Stimulated activated naive CD8-positive, alpha-beta T cell treated with anti-CD3 and anti-CD28 coated beads, Interleukin-15, amount 100 ng/mL, for 72 hours (primary cell): ENCODE results near the gene GRWD1.
"Not testable (repeated sequence)": the region's sequence is repeated elsewhere in the genome, so short reads cannot be mapped to it uniquely, and the experiment has no call there.

Experiments
- ATAC-seq: fragments of 150-1000 bp; cut with Tn5 transposase; 2 replicates; pipeline ENCODE4 v1.10.0; 2021; ENCODE audit warnings: mild to moderate bottlenecking, moderate library complexity
- DNase-seq, 2 donors: peaks; one replicate each; pipeline ENCODE4 v3.0.0; 2021 to 2022
- H3K27ac Mint-ChIP-seq, 2 donors: one replicate each; pipeline ENCODE4 v1.8.0; 2022; ENCODE audit warnings: mild to moderate bottlenecking in 2 of 2, mixed read lengths in 2 of 2, moderate library complexity in 2 of 2
- H3K27me3 Mint-ChIP-seq: one replicate; pipeline ENCODE4 v1.8.0; 2022; ENCODE audit warnings: mixed read lengths
- H3K4me1 Mint-ChIP-seq: one replicate; pipeline ENCODE4 v1.8.0; 2022; ENCODE audit warnings: mild to moderate bottlenecking, mixed read lengths
- H3K4me3 Mint-ChIP-seq, 2 donors: one replicate each; pipeline ENCODE4 v1.8.0; 2022; ENCODE audit warnings: mild to moderate bottlenecking in 2 of 2, mixed read lengths in 2 of 2, moderate library complexity in 1 of 2
- H3K9me3 Mint-ChIP-seq, 2 donors: one replicate each; pipeline ENCODE4 v1.8.0; 2022; ENCODE audit warnings: mixed read lengths in 2 of 2

Gene GRWD1

DNA sequence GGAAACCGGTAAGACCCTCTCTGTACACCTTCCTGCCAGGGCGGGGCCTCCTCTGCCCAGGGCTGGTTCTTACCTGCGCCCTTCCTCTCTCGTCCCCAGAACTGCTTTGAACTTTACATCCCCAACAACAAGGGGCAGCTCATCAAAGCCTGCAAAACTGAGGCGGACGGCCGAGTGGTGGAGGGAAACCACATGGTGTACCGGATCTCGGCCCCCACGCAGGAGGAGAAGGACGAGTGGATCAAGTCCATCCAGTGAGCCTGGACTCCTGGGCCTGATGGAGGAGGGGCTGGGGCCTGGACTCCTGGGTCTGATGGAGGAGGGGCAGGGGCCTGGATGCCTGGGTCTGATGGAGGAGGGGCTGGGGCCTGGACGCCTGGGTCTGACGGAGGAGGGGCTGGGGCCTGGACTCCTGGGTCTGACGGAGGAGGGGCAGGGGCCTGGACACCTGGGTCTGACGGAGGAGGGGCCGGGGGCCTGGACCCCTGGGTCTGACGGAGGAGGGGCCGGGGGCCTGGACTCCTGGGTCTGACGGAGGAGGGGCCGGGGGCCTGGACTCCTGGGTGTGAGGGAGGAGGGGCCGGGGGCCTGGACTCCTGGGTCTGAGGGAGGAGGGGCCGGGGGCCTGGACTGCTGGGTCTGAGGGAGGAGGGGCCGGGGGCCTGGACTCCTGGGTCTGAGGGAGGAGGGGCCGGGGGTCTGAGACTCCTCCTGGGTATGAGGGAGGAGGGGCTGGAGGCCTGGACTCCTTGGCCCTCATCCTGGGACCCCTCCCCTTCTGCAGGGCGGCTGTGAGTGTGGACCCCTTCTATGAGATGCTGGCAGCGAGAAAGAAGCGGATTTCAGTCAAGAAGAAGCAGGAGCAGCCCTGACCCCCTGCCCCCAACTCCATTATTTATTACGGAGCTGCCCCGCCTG, 32.8 kb downstream of the GRWD1 start:
- H3K4me1 Mint-ChIP-seq = peaks cover 46% of the 10 kb centered on the region
- DNase-seq = no peak
- no peak for ATAC-seq
- H3K9me3 Mint-ChIP-seq = no peaks in the 10 kb centered on the region
- no peak overlapping the region for H3K27ac Mint-ChIP-seq
- no peaks in the 10 kb centered on the region for H3K27me3 Mint-ChIP-seq
- no peak overlapping the region for H3K4me3 Mint-ChIP-seq

DNA sequence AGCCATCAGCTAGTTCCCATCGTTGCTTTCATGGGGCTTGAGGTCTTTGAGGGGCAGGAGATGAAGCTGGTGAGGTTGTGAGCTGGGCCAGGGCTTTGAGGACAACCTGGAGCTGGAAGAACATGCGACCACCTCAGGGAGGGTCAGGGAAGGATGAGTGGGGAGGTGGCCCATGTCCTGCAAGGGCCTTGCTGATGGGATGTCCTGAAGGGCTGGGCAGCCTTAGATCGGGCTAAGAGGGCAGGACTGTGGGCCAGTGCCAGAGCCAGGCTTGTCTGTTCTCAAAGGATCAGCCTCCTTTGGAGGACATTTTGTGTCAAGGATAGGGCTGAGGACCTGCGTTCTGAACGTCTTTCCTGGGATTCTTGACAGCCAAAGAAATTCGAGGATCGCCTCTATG, 33.9 kb downstream of the GRWD1 start:
- no peaks in the 10 kb centered on the region for H3K9me3 Mint-ChIP-seq
- no peaks in the 10 kb centered on the region for H3K27me3 Mint-ChIP-seq
- no peak for ATAC-seq
- DNase-seq = no peak
- peak overlapping the region in 1 of 2 donors; percentile 48 for H3K27ac Mint-ChIP-seq
- peaks cover 40% of the 10 kb centered on the region for H3K4me1 Mint-ChIP-seq
- peak overlapping the region; percentile 82 to 94 for H3K4me3 Mint-ChIP-seq

DNA sequence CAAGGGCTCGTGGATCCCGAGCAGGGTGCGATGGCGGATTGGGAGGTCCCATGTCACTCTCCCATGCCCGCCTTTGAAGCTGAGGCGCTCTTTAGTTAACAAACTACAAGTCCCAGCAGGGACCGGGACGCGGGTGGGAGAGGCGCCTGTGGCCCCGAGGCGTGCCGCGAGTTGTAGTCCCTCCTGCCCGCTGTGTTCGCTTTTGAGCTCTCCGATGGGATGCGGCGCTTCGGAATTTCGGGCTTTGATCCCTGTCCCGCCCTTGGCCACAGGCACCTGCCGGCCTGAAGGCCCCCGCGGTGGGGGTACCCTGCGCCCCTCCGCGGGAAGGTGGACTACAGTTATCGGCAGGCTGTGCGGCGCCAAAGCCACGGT, 34.4 kb downstream of the GRWD1 start:
- peak overlapping the region; percentile 82 to 94 for H3K4me3 Mint-ChIP-seq
- ATAC-seq = peak; percentile 18
- H3K4me1 Mint-ChIP-seq = peaks cover 39% of the 10 kb centered on the region
- H3K9me3 Mint-ChIP-seq = no peaks in the 10 kb centered on the region
- no peak for DNase-seq
- peak overlapping the region; percentile 48 to 94 for H3K27ac Mint-ChIP-seq
- H3K27me3 Mint-ChIP-seq = no peaks in the 10 kb centered on the region

DNA sequence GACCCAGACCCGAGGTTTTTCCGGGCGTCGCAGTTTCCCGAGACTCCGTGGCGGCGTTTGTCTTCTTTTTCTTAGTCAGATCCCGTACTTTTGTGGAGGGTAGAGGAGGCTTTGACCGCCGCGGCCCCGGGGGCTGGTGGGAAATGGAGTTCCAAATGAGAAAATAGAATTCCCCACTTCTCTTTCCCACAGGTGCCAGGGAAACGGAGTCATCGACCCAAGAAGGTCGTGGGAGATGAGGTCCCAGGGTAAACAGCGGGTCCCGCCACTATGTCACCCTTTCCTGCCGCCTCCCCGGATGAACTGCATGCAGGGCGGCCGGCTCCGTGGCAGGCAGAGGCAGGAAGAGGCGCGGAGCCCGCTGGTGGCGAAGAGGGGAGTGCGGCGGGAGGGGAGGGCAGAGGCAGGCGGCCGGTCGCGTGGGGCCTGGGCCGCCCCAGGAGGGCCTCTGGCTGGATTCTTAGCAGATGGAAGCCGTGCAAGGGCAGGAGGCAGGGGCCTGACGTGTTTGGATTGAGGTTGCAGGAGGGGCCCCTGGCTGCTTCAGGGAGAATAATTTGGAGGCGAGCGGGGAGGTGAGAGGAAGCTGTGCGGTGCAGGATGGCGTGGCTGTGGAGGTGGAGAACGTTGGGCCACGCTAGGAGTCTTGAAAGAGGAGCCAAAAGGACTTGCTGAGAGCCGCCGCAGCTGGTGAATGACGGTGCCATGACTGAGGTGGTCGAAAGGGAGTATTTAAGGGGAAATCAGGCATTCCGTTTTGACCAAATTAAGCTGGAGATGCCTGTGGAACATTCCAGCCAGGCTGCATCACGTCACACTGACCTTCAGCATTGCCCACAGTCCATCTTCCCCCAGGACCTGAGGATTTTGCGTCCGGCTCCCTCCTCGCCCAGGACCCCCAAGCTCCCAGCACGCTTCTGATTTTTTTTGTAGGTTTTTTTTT, 35.0 kb downstream of the GRWD1 start:
- DNase-seq (peak; percentile 58 to 59), ATAC-seq (peak; percentile 78)
- Mint-ChIP-seq H3K27me3 (no peaks in the 10 kb centered on the region), H3K4me3 (peak overlapping the region; percentile 82 to 94), H3K4me1 (peaks cover 32% of the 10 kb centered on the region), H3K27ac (peak overlapping the region; percentile 94 to 97), H3K9me3 (no peaks in the 10 kb centered on the region)

DNA sequence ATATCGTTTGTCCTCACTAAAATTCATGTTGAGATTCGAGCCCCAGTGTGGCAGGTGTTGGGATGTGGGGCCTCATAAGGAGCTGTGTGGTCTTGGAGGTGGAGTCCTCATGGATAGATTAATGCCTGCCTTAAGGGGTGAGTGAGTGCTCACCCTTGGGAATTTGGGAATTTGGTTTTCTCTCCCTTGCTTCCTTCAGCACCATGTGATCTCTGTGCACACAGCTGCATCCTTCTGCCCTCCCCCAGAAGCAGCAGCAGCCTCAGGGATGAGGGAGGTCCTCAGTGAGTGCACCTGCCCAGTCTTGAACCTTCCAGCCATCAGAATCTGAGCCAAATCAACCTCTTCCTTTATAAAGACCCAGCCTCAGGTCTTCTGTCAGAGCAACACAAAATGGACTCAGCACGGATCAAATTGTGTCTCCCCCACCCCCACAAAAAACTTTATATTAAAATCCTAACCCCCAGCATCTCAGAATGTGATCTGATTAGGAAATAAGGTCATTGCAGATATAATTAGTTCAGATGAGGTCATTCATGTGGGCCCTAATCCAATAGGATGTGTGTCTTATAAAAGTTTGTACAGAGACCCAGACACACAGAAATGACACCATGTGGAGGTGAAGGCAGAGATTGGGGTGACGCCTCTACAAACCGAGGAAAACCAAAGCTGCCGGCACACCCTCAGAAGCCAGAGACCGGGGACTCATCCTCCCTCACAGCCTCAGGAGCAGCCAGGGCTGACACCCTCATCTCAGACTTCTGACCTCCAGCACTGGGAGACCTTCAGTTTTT, 36.3 kb downstream of the GRWD1 start:
- Mint-ChIP-seq H3K4me1 (peaks cover 30% of the 10 kb centered on the region), H3K27ac (no peak overlapping the region), H3K27me3 (no peaks in the 10 kb centered on the region), H3K9me3 (no peaks in the 10 kb centered on the region), H3K4me3 (peak overlapping the region; percentile 82 to 94)
- DNase-seq (no peak), ATAC-seq (no peak)

DNA sequence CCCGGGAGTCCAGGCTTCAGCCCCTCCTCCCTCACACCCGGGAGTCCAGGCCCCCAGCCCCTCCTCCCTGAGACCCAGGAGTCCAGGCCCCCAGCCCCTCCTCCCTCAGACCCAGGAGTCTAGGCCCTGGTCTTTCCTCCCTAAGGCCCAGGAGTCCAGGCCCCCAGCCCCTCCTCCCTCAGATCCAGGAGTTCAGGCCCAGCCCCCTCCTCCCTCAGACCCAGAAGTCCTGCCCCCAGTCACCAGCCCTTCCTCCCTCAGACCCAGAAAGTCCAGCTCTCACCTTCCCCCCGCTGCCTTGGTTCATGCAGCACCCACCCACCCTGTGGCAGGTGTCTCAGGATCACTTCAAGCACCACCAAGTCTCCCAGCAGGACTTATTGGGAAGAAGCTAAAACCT, 37.5 kb downstream of the GRWD1 start:
- Mint-ChIP-seq H3K27ac (peak overlapping the region in 1 of 2 donors; percentile 37), H3K4me1 (peaks cover 30% of the 10 kb centered on the region)
- no peak for ATAC-seq

DNA sequence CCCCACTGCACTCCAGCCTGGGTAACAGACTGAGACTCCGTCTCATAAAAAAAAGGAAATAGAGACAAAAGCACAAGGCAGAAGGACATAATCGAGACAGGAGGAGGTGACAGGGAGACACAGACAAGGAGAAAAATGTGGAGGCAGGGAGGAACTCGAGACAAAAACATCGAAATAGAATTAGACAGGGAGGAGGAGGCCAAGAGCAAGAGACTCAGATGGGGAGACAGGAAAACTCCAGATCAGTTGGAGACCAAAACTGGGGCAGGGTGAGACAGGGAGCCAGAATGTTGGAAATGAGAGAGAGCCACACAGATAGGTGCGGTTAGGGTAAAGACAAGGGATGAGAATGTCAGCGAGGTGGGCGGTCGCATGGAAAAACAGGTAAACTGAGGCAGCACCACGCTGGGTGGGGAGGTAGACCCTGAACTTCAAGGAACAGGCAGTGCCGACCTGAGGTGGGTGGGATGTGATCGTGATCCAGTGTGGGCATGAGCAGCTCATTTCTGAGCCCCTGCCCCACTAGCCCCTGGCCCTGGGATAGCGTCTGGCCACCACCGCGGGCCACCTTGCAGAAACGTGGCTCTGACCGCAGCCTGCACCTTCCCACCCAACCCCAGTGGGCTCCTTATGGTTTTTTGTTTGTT, 38.6 kb downstream of the GRWD1 start:
- Mint-ChIP-seq H3K27me3 (no peaks in the 10 kb centered on the region), H3K27ac (peak overlapping the region; percentile 5 to 22), H3K9me3 (no peaks in the 10 kb centered on the region), H3K4me3 (no peak overlapping the region), H3K4me1 (peaks cover 30% of the 10 kb centered on the region)
- ATAC-seq (no peak), DNase-seq (no peak)

More for the DNA sequence above, 37.5 kb downstream of the GRWD1 start:
- no peaks in the 10 kb centered on the region for H3K27me3 Mint-ChIP-seq
- DNase-seq = no peak
- H3K4me3 Mint-ChIP-seq = no peak overlapping the region
- H3K9me3 Mint-ChIP-seq = no peaks in the 10 kb centered on the region

DNA sequence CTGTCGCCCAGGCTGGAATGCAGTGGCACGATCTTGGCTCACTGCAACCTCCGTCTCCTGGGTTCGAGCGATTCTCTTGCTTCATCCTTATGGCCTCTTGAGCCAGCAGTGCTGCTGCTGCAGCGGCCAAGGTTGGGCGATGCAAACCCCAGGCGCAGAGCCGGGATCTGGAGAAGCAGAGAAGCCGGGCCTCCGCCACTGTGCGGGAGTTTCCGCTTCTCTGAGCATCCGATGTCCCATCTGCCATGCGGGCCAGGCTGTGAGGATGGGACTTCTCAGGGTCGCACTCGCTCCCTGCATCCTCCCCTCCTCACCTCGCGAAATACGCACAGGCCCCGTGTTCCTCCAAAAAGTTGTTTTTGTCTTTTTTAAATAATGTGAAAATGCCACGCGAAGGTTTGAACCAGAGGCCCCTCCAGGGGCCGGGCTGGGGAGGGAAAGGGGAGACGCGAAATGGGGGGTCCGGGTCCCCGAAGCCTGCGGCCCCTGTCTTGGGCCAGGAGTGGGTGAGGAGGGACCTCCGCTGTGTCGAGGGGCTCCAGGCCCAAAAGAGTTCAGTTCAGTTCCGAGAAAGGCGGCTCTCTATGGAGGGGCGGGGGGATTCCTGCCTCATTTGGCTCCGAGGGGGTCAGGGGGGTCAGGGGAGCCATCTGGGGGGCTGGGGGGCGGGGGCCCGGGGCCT, 39.3 kb downstream of the GRWD1 start:
- Mint-ChIP-seq H3K9me3 (no peaks in the 10 kb centered on the region), H3K27me3 (peaks cover under 1% of the 10 kb centered on the region), H3K4me1 (peaks cover 29% of the 10 kb centered on the region), H3K27ac (no peak overlapping the region), H3K4me3 (no peak overlapping the region)
- no peak for ATAC-seq
- no peak for DNase-seq

DNA sequence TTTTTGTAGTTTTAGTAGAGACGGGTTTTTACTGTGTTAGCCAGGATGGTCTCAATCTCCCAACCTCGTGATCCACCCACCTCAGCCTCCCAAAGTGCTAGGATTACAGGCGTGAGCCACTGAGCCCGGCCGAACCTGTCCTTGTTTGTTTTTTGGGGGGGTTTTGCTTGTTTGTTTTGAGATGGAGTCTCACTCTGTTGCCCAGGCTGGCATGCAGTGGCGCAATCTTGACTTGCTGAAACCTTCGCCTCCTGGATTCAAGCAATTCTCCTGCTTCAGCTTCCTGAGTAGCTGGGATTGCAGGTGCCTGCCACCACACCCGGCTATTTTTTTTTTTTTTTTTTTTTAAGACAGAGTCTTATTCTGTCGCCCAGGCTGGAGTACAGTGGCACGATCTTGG, 40.9 kb downstream of the GRWD1 start:
- not testable (repeated sequence) for DNase-seq, H3K9me3 Mint-ChIP-seq, ATAC-seq, H3K27ac Mint-ChIP-seq, H3K27me3 Mint-ChIP-seq, H3K4me3 Mint-ChIP-seq
- H3K4me1 Mint-ChIP-seq = peaks cover 27% of the 10 kb centered on the region

DNA sequence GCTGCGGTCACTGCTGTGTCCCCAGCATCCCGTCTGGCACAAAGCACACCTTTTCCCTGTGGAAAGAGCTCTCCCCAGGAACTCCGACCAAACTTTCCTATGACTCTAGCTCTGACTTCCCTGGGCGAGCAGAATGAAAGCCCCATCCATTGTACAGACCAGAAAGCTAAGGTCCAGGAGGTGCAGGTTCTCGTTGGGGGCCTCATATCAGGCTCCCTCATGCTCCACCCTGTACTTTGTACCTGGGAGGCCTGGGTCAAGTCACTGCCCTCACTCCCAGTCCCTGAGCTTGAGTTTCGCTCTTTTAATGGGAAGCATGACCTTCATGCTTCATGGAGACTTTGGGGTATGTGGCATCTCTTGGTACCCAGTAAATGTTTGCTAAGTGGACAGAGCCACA, 41.8 kb downstream of the GRWD1 start:
- Mint-ChIP-seq H3K9me3 (no peaks in the 10 kb centered on the region), H3K4me3 (no peak overlapping the region), H3K4me1 (peaks cover 28% of the 10 kb centered on the region), H3K27ac (no peak overlapping the region), H3K27me3 (peaks cover 17% of the 10 kb centered on the region)
- DNase-seq (no peak), ATAC-seq (no peak)

DNA sequence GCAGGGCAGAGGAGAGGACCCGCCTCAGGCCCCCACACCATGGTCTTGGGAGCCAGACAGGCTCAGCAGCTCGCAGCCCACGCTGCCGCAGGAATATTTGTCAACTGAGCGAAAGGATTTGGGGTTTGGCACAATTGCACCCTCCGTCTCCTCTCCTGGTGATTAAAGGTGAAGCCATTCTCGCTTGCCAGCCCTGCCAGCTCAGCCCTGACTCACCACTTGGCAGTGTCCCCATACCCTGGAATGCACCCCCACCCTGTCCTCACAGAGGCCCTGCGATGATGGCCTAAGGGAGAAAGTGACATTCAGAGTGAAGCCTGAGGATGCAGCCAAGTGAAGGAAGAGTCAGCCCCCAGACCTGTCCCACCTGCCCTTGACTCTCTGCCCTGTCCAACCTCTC, 42.2 kb downstream of the GRWD1 start:
- Mint-ChIP-seq H3K9me3 (no peaks in the 10 kb centered on the region), H3K27me3 (peaks cover 21% of the 10 kb centered on the region), H3K27ac (no peak overlapping the region), H3K4me1 (peaks cover 32% of the 10 kb centered on the region), H3K4me3 (no peak overlapping the region)
- DNase-seq = no peak
- no peak for ATAC-seq

DNA sequence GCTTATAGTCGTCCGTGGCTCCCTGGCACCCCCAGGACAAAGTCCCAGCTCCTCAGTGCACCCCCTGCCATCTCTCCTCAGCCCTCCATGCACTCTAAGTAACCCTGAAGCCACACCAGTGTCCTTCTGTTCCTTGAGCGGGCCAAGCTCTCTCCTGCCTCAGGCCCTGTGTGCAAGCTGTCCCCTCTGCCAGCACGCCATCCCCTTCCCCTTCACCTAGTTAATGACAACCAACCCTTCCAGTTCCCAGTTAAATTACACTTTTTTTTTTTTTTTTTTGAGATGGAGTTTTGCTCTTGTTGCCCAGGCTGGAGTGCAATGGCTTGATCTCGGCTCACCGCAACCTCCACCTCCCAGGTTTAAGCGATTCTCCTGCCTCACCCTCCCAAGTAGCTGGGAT, 42.7 kb downstream of the GRWD1 start:
- H3K4me3 Mint-ChIP-seq, DNase-seq, H3K9me3 Mint-ChIP-seq, H3K27ac Mint-ChIP-seq, ATAC-seq: not testable (repeated sequence)
- peaks cover 22% of the 10 kb centered on the region for H3K27me3 Mint-ChIP-seq
- peaks cover 35% of the 10 kb centered on the region for H3K4me1 Mint-ChIP-seq

DNA sequence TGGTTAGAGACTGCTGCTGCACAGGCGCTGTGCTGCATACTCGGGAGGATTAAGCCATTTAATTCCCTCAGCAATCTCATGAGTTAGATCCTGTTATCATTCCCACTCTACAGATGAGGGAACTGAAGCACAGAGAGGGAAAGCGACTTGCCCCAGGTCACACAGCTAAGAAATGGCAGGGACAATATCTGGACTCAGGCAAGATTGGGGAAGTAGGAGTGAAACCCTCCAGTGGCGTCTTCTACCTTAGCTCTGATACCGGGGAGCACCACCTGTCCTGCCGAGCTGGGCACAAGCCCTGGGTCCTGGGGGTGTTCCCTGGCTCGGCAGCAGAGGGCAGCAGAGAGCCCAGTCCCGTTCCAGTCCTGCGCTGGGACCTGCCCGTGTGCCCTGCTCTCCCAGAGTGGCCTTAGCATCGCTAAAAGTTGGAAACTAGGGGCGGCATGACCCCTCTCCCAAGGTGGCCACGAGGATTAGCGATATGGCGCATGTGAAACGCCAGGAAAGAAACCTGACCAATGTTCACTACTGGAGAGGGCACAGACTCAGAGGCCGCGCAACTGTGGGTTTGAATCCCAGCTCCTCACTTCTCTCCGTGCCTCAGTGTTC, 43.9 kb downstream of the GRWD1 start:
- H3K9me3 Mint-ChIP-seq = no peaks in the 10 kb centered on the region
- H3K4me3 Mint-ChIP-seq = no peak overlapping the region
- peaks cover 43% of the 10 kb centered on the region for H3K4me1 Mint-ChIP-seq
- peak; percentile 82 to 84 for DNase-seq
- no peak overlapping the region for H3K27ac Mint-ChIP-seq
- ATAC-seq = peak; percentile 53
- peaks cover 30% of the 10 kb centered on the region for H3K27me3 Mint-ChIP-seq
